ENCODE data around the gene ZDHHC3.

ZDHHC3 gene

DNA sequence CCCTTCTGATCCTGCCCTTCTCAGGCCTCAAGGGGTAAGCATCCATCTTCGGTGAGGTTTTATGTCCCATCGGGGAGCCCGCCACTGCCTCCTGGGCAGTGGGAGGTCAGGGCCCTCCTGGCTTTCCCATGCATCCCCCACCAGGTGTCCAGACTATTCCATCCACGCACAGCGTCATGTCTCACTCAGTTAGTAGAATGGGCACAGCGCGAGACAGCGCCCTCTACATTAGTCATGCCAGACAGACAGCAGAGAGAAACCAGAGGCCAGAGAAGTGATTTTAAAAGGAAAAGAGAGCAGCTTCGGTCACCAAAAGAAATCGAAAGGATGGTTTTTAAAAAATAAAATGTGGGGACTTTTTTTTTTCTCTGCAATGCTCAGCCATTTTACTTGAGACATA is 49.8 kb downstream of the ZDHHC3 start:
- no peak for DNase-seq

DNA sequence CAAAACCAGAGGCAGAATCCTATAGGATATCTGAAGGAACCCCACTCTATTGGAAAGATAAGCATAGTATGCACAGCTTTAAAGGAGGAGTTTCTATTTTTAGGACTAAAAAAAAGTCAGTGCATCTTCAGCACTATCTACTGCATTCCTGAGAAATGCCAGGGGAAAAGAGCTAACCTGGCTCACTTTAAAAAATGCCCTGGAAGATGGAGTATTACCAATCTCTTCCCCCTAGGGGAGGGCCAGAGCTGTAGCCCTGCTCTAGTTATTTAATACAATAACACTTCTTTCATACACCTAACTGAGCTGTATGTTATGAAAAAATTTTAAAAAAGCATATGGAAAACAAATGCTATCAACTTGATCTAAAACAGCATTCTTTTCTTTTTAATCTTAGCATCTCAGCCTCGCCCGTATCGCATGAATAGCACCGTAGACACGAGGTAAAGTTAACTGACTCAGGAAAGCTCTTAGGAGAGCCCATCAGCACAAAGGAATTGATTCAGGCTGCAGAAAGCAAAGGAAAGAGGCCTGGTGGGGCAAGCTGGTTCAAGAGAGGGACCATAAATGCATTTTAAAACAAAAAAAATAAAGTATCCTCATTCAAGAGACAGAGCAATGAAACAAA is 51.4 kb downstream of the ZDHHC3 start:
- DNase-seq, result no peak

DNA sequence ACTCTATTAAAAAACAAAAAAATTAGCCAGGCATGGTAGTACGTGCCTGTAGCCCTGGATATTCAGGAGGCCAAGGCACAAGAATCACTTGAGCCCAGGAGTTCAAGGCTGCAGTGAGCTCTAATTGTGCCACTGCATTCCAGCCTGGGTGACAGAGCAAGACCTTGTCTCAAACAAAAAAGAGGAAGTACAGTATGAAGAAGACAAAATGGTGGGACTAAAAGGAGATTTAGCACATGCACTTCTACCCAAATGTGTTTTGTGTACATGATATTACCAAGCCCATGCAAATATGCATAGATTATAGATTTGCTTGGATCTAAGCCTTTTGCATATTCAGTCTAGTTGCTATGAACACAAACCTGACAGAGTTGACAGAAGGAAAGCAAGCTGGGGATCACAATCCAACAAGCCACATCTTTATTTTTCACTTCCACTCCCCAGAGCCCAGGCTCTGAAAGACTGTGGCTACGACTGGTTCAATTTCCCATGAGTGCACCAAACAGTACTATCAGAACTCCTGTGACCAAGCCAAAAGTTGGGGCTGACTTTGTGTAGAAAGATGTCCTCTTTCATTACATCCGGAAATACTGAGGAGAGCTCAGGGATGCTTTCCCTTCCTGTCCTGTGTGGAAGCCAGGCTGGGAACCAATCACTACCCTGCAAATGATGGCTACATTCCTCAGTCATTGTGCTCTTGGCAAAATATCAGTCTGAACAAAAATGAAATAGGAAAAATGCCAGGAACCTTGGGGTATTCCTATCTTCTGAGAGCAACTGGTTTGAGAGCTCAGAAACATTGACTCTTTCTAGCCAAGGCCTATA is 52.1 kb downstream of the ZDHHC3 start:
- no peak for DNase-seq

DNA sequence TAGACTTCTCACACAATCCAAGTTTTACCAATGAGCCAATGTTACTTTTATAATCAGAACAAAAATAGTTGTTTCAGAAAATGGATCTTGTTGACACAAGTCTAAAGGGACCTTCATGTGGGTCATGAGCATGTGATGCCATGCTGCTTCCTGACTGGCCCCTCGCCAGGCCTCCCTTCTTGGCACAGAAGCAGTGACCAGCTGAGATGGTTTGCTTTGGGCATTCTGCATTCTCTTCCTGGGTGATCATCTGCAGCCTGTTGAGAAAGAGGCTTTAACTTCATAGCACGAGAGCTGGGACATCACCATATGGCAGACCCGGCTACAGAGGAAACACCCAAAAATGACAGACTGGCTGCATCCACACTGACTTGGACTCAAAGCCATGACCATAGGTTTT is 55.9 kb downstream of the ZDHHC3 start:
- no peak for DNase-seq

DNA sequence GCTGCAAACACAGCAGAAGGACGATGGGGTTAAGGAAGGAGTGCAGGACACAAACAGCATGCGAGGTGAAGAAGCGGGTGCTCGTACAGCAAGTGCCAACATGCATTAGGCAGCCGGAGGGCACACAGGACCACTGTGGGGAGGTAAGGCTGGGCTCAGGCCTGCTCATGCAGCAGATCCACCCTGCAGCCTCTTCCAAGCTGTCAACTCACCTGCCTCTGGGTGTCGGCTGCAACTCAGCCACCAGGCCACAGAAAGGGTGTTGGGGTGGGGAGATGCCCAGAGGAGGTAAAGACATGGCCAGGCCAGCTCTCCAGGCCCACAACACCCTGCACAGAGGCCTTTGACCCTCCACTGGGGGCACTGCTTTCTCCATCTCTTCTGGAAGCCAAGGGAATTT is 57.4 kb downstream of the ZDHHC3 start:
- DNase-seq, result no peak

DNA sequence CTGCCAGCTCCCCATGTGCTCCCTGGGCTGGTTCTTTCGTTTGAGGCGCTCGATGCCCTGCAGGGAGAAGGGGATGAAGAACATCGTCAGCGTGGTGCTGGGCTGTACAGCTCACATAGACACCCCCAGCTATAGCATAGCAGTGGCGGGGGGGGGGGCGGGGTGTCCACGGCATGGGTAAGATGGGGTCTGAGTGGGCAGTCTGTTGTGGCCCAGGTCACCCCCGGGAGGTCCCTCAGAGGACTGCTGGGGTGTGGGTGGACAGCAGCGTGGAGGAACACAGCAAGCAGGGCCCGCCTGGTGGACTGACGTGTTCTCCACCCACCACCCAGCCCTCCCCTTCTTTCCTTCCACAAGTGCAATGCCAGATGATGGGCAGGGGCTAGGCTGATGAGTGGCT is 57.9 kb downstream of the ZDHHC3 start:
- no peak for DNase-seq

DNA sequence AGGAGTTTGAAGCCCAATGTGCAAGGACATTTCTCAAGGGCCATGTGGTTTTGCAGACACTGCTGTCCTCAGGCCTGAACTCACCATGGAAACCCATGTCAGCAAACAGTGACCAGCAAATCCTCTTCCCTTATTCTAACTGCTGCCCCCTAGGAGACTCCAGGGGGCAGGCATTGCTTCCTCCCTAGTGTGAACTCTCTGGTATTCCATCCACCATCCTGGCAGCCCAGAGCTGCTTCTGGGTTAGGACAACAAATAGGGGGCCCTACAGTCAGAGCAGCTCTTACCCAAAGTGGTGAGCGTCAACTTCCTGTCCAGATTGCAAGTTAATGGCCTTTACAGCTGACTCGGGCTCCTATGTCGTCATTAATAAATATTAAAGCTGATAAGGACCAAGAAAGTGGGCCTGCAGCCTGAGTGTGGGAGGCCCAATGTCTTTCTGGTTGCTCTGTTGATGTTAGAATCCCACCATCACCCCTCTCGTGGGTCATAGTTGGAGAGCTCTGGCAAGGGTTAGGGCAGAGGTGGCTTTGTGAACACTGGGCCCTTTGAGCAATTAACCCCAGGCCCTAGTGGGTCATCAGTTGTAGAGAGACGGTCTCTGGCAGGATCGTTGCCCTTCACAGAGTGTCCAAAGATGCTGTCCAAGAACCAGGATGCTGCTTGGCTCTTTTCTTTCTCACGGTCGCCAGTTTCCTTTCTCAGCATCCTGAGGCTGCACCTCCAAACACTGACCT is 60.1 kb downstream of the ZDHHC3 start:
- no peak for DNase-seq

DNA sequence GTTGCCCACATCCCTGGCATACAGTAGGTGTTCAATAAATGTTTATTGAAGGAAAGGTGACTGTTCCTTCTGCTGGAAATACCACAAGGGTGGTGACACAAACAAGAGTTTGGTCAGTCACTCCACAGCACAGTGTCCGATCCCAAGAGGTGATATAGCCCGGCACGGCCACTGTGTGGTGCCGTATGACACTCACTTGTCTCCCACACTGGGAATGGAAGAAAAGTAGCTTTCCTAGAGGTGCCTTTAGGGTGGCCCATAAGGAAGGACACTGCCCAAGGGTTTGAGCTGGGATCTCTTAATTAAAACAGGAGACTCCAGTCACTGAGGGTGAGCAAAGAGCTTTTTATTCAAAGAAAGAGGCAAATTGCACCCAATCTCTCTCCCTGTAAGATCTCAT is 61.0 kb downstream of the ZDHHC3 start:
- DNase-seq, result no peak

DNA sequence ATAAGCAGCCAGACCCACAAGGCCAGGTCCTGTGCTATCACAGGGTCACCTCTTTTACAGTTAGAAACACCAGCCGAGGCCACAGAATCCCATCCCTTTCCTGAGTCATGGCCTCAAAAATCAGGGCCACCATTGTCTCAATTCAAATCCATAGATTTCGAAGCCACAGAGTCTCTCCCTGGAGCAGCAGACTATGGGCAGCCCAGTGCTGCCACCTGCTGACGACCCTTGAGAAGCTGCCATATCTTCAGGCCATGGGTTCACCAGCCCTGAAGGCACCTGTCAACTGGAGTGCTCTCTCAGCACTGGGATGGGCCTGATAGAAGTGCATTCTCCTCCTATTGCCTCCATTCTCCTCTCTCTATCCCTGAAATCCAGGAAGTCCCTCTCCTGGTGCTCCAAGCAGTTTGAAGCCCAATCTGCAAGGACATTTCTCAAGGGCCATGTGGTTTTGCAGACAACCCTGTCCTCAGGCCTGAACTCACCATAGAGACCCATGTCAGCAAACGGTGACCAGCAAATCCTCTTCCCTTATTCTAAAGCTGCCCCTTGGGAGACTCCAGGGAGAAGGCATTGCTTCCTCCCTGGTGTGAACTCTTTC is 62.0 kb downstream of the ZDHHC3 start:
- peak; percentile 72 to 75 for DNase-seq

DNA sequence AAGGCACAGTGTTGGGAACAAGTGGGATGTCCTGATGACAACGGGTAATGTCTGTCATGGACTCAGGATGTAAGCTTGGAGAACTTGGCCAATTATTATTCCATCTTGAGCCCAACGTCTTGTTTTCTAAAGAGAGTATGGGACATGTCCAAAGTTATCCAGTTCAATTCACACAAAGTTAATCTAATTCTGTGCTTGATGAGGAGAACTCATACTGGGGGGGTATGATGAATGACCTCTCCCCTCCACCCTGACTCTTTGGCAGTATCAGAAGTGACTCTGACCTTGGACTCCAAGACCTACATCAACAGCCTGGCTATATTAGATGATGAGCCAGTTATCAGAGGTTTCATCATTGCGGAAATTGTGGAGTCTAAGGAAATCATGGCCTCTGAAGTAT is 65.3 kb downstream of the ZDHHC3 start:
- DNase-seq, result no peak

DNA sequence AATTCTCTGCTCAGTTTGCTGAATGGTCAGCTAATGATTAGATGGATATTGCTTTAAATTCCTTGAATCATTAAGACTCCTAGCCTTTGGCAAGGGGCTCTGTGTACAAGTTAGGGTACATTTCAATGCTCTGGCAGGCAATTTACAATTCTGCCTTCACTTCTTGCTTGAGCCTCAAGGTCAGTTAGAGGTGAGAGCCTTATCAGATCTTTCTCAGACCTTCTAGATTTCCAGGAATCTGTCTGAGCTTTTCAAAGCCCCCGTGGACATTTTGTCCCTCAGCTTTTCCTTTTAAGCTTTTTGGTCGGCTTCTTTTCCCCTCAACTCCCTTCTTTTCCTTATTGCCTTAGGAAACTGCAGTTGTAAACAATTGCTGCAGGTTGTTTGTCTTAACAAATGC is 66.9 kb downstream of the ZDHHC3 start:
- no peak for DNase-seq

DNA sequence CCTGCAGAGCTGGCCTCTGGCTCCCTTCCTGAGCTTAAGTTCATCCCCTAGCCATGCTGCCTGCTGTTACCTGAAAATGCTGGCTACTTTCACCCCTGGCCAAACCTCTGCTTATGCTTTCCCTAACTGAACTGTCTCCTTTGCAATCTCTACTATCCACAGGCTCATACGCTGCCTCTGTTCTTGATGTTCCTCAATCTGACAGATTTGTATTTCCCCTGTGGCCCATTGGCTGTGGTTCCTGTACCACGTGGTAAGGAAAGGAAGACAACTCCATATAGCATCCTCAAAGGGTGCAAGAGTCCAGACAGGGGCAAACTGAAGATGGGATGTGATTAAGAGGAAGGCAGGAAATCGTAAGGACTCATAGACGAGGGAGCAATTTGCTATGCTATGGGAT is 68.4 kb downstream of the ZDHHC3 start:
- DNase-seq, result no peak

DNA sequence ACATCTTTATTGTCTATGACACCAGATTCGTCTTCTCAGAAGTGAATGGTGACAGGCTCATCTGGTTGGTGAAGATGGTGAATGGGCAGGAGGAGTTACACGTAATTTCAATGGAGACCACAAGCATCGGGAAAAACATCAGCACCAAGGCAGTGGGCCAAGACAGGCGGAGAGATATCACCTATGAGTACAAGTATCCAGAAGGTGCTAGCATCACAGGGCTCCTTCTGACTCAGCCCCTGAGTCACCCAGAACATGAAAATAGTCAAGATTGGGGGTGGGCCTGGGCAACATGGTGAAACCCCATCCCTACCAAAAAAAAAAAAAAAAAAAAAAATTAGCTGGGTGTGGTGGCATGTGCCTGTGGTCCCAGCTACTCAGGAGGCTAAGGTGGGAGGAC is 69.0 kb downstream of the ZDHHC3 start:
- peak; percentile 26 to 36 for DNase-seq

DNA sequence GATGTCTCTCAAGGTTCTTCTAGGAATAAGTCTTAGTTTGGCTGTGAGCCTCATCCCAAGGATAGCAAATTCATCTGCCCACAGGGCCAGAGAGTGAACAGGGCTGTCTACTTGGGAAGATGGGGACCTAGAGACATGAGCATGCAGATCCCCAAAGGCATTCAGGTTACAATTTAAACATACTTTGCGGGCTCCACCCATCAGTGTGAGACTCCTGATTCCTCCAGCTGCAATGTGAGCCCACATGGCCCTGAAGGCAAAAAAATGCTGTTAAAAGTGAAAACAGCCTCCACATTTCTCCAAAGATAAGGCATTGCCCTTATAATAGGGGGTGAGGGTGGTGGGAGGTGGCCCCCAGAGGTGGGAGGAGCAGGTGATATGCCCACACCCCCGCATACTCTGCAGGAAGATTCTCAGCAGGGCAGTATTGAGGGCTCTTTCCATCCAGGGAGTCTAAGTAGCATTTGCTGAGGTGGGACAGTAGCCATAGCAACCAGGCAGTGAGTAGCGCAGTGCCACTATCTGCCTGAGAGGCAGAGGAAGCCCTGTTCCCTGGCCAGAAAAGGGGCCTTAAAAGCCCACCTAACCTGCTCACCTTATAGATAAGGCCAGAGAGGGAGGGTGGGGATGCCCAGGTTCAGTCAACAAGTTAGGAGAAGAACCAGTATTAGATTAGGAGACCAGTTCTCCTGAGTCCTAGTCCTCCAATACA is 70.4 kb downstream of the ZDHHC3 start:
- DNase-seq, result no peak

DNA sequence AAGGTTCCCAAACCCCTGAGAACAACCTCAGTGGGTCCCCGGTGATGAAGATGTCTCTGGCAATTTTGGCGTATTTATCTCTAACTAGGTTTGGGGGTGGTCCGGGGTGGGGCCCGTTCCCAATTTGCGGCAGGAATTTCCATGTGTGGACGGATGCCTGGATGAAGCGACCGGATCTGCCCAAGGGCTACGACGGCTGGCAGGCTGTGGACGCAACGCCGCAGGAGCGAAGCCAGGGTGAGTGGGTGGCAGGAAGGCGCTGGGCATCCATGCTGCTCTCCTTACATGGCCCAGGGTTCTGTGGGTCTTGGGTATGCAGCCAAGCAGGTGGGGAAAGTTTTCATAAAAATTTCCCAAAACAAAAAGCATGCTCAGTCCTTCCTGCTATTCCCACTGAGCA is 72.2 kb downstream of the ZDHHC3 start:
- DNase-seq, result no peak

DNA sequence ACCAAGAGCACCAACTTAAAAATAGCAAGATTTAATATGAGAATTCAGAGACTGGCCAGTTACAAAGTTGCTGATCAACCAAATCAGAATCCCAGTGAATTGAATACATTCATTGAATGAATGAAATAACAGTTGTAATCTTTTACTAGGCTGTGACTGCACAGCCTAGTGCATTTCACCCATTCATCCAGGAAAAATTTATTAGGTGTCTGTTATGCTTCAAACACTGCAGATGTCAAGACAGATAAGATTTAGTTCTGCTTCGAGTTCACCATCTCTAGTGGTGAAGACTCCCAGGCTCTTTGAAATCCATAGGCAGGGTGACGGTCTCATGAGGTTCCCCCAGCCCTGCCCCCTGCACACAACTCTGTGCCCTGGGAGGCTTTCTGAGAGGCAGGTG is 72.7 kb downstream of the ZDHHC3 start:
- no peak for DNase-seq

DNA sequence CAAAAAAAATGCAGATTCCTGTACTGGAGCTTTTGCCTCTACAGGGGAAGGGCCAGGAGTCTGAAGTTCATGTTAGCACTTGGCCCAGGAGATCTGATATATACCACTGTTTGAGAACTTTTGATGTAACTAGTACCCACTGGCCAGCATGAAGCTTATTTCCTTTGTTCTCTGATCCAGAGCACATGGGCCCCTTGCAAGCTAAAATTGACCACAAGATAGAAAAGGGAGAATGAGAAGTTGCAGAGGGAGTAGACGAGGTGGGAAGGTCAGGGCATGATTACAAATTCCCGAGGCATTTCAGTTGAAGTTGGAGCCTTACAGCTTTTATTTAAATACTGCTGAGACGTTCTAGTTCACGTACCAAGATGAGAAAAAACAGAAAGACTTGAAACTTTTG is 73.3 kb downstream of the ZDHHC3 start:
- no peak for DNase-seq

DNA sequence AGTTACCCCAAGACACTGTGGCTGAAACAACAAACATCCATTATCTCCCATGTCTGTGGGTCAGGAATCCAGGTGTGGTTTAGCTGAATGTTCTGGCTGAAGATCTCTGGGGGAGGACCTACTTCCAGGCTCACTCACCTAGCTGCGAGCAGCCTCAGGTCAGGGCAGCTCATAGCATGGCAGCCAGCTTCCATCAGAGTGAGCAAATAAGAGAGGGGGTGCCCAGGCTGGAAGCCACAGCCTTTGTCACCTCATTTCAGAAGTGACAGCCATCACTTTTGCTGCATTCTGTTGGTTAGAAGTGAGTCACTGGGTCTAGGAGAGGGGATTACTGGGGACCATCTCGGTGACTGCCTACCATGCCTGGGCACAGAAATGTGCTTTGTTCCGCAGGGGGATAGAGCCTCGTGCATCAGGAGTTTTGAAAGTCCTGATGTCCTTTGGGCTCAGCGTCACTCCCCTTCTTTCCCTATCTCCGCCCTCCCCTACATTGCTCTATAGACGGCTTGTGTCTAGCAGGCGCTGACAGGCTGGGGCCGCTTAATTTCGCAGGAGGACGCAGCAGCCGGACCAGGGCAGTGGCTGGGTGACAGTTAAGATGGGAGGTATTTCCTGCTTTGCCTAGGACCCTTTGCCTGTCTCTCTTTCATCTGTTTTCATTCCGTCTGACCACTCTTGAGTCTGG is 76.1 kb downstream of the ZDHHC3 start:
- DNase-seq, result no peak

DNA sequence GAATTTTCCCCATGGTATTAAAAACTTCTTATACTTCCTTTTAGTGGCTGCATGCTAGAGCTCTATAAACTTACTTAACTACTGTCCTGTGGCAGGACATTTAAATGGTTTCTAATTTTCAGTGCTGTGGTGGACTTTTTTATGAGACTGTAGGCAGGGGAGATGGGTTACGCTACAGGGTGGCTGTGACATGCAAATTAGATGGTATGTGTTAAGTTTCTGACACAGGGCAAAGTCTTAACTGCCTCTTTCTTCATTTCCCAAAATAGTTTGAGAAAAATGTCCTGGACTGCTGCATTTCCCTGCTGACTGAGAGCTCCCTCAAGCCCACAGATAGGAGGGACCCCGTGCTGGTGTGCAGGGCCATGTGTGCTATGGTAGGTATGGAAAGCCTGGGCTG is 79.5 kb downstream of the ZDHHC3 start:
- no peak for DNase-seq

DNA sequence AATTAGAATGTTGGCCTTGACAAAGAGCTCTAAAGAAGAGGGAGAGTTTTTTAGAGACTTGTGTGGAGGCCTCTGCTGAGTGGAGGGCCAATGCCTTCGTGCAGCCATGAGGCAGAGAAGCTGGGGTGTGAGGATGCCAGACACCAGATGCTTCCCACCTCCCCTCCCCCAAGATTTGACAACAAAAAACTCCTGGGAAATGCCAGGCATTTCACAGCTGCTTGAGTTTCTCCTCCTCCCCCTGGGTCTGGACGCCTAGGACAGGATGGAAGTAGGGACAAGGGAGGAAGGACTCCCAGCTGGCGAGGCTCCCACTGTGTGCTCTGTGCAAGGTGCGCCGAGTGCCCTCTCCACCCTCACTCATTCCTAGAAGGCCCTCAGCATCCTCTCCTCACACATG is 81.5 kb downstream of the ZDHHC3 start:
- no peak for DNase-seq

DNA sequence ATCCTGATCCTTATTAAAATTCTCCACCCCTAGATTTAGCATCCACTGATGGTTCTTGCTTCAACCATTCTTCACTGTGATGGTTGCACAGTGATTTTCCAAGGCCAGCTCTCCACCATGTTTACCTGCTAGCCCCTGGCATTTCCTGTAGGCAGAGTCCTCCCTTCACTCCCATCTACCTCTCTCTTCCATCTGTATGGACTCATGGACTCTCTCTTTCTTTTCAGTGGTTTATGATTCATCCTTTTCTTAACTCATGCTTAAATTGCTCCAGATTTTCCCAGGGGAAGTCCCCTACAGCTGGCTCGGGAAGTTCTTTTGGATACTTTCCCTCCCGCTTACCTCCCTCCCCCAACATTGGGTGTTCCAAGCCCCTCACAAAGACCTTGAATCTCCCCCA is 82.9 kb downstream of the ZDHHC3 start:
- DNase-seq, result no peak

DNA sequence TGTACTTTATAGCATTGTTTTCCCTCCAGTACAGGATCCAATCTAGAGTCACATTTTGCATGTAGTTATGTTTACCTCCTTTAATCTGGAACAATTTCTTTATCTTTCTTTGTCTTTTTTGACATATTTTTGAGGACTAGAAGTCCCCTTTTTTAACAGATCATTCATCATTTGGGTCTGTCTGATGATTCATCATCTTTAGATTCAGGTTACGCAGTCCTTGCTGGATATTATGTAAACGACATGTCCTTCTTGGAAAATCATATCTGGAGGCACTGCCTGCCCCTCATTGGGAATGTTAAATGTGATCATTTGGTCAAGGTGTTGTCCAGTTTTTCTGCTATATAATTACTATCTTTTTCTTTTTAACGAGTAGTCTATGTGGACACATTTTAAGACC is 83.3 kb downstream of the ZDHHC3 start:
- DNase-seq, result no peak
